GM12891 (cell line): Measurements from ENCODE around the gene GID8.

Source experiments
- POLR2A ChIP-seq: IDR thresholded peaks from 2 replicates; pipeline ENCODE4 v1.6.1; 2011; ENCODE audit warnings: low read depth, low read length, control low read depth
- POLR2AphosphoS5 ChIP-seq: IDR thresholded peaks from 2 replicates; pipeline ENCODE4 v1.6.1; 2011; ENCODE audit warnings: low read depth, low read length, control low read depth
- POU2F2 ChIP-seq: IDR thresholded peaks from 2 replicates; pipeline ENCODE4 v1.6.1; 2011; ENCODE audit warnings: low read depth, mild to moderate bottlenecking, control low read depth, low read length, moderate library complexity
- SPI1 ChIP-seq: IDR thresholded peaks from 2 replicates; pipeline ENCODE4 v1.6.1; 2011; ENCODE audit warnings: low read depth, low read length, control low read depth
- TAF1 ChIP-seq: IDR thresholded peaks from 2 replicates; pipeline ENCODE4 v1.6.1; 2011; ENCODE audit warnings: low read depth, low read length, control low read depth

DNA sequence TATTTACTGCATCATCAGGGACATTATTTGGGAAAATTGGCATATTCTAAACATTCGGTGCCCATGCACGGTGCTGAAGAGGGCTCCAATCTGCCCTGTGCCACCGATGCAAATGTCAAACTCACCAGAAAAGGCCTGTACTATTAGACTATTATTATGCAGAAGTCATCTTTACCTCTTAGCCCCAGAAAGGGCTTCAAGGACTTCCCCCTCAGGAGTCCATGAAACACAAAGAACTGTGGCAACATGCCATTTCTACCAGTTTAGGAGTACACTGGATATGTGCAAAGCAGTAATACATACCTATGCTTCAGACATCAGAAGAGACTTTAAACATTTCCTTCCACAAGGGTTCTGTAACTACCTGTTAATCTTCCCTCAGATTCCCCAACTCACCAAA lies 20.2 kb upstream of the GID8 start:
- TF ChIP-seq POLR2AphosphoS5 = no peak
- no peak for TF ChIP-seq SPI1
- TF ChIP-seq POLR2A = no peak
- no peak for TF ChIP-seq TAF1
- no peak for TF ChIP-seq POU2F2
